VCaP (cell line): Measurements from ENCODE around the gene ATRNL1.
"Not testable (repeated sequence)": the region's sequence is repeated elsewhere in the genome, so short reads cannot be mapped to it uniquely, and the experiment has no call there.

Experiments
- H3K27ac ChIP-seq: fragments of 450-650 bp; 2 replicates; pipeline ENCODE4 v1.5.1; 2017
- TF ChIP-seq, protein P1 (sequence below): fragments of 450-650 bp; conservative IDR thresholded peaks from 2 replicates; pipeline ENCODE4 v1.5.1; 2017; ENCODE audit warnings: mild to moderate bottlenecking, moderate library complexity

ATRNL1 gene

DNA sequence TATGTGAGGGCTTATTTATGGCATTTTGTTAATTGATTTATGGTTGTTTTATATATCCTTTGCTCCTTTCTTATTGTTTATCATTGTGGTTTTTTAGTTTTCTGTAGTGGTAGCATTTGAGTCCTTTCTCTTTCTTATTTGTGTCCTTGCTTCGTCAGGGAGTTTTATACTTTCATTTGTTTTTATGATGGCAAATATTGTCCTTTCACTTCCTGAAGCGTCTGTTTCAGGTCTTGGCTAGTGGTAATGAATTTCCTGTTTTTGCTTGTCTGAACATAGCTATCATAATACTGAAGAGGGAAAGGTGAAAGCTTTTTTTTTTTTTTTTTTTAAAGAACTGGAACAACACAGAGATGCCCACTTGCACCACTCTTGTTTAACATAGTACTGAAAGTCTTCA, 228.2 kb downstream of the ATRNL1 start:
- TF ChIP-seq, protein P1, sequence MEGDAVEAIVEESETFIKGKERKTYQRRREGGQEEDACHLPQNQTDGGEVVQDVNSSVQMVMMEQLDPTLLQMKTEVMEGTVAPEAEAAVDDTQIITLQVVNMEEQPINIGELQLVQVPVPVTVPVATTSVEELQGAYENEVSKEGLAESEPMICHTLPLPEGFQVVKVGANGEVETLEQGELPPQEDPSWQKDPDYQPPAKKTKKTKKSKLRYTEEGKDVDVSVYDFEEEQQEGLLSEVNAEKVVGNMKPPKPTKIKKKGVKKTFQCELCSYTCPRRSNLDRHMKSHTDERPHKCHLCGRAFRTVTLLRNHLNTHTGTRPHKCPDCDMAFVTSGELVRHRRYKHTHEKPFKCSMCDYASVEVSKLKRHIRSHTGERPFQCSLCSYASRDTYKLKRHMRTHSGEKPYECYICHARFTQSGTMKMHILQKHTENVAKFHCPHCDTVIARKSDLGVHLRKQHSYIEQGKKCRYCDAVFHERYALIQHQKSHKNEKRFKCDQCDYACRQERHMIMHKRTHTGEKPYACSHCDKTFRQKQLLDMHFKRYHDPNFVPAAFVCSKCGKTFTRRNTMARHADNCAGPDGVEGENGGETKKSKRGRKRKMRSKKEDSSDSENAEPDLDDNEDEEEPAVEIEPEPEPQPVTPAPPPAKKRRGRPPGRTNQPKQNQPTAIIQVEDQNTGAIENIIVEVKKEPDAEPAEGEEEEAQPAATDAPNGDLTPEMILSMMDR: no peak
- peak overlapping the region; percentile 93 for H3K27ac ChIP-seq

DNA sequence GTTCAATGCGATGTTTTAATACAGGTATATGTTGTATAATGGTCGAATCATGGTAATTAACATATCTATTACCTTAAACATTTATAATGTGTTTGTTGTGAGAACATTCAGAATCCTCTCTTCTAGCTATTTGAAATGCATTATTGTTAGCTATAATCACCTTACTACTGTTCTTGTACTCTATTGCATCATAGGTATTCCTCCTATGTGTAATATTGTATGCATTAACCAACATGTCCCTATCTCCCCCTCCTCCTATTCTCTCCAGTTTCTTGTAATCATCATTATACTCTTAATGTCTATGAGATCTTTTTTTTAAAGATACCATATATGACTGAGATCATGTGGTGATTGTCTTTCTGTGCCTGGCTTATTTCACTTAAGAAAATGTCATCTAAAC, 235.2 kb downstream of the ATRNL1 start:
- H3K27ac ChIP-seq: no peak overlapping the region
- TF ChIP-seq, protein P1: no peak

DNA sequence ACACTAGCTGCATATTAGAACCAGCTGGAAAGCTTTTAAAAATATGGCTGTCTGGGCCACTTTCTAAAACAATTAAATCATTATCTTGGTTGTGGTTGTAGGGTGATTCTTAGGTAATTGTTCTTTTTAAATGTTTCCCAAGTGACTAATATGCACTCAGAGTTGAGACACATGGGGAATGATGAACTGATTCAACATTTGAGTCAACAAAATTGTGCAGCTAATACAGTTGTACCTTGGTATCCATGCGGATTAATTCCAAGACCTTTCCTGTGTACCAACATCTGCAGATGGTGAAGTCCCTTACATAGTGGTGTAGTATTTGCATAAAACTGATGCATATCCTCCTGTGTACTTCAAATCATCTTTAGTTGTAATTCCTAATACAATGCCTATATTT, 242.2 kb downstream of the ATRNL1 start:
- H3K27ac ChIP-seq: no peak overlapping the region
- TF ChIP-seq, protein P1: no peak

DNA sequence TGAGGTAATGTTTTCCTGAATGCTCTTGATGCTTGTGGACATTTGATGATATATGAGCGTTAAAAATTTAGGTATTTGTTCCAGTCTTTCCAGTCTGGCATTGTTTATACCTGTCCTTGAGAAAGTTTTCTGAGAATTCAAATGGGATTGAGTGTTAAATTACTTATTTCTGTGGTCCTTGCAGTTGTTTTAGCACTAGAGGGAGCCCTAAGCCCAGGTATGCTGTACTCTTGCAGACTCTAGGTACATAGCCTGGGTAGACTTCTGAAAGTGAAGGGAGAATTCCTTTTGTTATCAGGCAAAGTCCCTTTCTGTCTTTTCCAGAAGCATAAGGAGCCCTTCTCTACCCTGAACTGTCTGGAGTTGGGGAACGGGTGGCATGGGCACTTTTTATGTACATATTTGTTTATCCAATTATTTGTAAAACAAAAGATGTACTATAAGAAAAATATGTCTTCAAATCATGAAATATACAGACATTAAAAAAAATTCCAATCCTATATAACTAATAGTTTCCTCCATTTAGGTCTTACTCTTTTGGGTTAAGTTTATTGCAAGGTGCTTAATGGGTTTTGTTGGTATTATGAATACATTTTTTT, 262.1 kb downstream of the ATRNL1 start:
- TF ChIP-seq, protein P1: peak; percentile 71
- H3K27ac ChIP-seq: no peak overlapping the region

DNA sequence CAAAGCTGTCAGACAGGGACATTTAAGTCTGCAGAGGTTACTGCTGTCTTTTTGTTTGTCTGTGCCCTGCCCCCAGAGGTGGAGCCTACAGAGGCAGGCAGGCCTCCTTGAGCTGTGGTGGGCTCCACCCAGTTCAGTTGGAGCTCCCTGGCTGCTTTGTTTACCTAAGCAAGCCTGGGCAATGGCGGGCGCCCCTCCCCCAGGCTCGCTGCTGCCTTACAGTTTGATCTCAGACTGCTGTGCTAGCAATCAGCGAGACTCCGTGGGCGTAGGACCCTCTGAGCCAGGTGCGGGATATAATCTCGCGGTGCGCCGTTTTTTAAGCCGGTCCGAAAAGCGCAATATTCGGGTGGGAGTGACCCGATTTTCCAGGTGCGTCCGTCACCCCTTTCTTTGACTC, 274.8 kb downstream of the ATRNL1 start:
- not testable (repeated sequence) for H3K27ac ChIP-seq

DNA sequence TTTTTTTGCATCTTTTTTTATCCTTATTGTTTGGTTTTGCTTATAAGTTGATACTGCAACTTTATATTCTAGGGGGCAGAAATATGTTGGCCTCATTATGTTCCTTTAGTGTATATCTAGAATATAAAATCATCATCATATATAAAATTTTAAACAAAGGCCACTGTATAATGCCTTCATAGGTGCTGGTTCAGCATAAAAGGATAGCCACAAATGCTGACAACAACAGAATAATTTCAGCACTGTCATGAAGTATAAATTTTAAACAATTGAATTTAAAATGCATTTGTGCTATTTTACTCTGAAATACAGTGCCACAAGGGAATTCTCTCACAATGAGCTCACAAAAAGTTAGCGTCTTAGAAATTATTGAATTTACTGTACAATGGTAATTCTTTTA, 285.9 kb downstream of the ATRNL1 start:
- TF ChIP-seq, protein P1: no peak
- no peak overlapping the region for H3K27ac ChIP-seq

DNA sequence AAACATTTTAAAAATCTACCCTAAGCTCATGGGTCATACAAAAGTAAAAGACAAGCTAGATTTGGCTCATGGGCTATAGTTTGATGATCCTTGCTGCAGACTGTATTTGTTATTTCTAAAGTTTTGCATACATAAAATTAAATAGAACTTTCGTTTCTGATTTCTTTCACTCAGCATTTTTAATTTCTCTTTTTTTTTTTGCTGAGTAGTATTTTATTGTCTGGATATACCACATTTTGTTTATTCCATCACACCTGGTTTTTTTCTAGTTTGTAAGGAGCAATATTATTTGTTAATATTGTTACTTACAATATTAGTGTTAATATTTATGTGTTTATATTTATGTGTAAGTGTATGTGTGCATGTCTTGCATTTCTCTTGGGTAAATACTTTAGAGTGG, 291.5 kb downstream of the ATRNL1 start:
- TF ChIP-seq, protein P1: no peak
- H3K27ac ChIP-seq: no peak overlapping the region

DNA sequence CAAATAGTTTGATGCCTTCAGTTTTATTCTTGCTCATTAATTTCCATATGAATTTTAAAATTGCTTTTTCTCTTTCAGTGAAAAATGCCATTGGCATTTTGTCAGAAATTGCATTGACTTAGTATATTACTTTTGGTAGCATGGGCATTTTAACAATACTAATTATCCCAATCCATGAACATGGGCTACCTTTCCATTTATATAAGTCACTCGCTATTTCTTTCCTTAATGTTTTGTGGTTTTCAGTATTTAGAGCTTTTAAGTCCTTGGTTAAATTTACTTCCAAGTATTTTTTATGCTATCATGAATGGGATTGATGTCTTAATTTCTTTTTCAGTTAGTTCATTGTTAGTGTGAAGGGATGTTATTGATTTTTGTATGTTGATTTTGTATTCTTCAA, 297.4 kb downstream of the ATRNL1 start:
- H3K27ac ChIP-seq: no peak overlapping the region
- TF ChIP-seq, protein P1: no peak
